GM12878 (cell line): Measurements from ENCODE around the gene SRBD1. TPM values are rescaled to one million over a fixed set of nuclear protein-coding genes. Genes with fewer than 3 reads are reported as not detected.

Experiments
- CEBPB ChIP-seq, 2 experiments: fragments of 150-350 bp in 1 of 2; IDR thresholded peaks; 2 replicates each; pipeline ENCODE4 v1.6.1; 2012 to 2014; ENCODE audit warnings: low read depth in 2 of 2, low read length in 2 of 2, borderline replicate concordance in 1 of 2, inconsistent platforms in 1 of 2
- CHD4 ChIP-seq: fragments of 200-600 bp; sonication (generic); IDR thresholded peaks from 2 replicates; pipeline ENCODE4 v1.6.1; 2016; ENCODE audit warnings: mild to moderate bottlenecking
- ETV6 ChIP-seq, 2 experiments: fragments of 450-650 bp in 1 of 2; IDR thresholded peaks in 1 of 2; conservative IDR thresholded peaks in 1 of 2; 2 replicates each; pipeline ENCODE4 v1.6.1; 2014; ENCODE audit warnings: antibody characterized with exemption in 1 of 2, borderline replicate concordance in 1 of 2, low read depth in 1 of 2, mild to moderate bottlenecking in 1 of 2, moderate library complexity in 1 of 2
- FOS ChIP-seq: IDR thresholded peaks from 3 replicates; pipeline ENCODE4 v1.6.1; 2011; ENCODE audit warnings: borderline replicate concordance; ENCODE audit not compliant: insufficient read length; ENCODE audit errors: extremely low read depth
- GABPA ChIP-seq: IDR thresholded peaks from 2 replicates; pipeline ENCODE4 v1.6.1; 2014; ENCODE audit warnings: antibody characterized with exemption, low read depth, mild to moderate bottlenecking, inconsistent platforms
- HDAC6 ChIP-seq: fragments of 200-600 bp; sonication (generic); IDR thresholded peaks from one replicate; pipeline ENCODE4 v1.8.0; 2017; ENCODE audit warnings: antibody characterized with exemption; ENCODE audit not compliant: unreplicated experiment
- HDGF ChIP-seq: fragments of 450-650 bp; IDR thresholded peaks from 2 replicates; pipeline ENCODE4 v1.6.1; 2016; ENCODE audit warnings: antibody characterized with exemption
- KAT2A ChIP-seq: conservative IDR thresholded peaks from 2 replicates; pipeline ENCODE4 v1.6.1; 2011; ENCODE audit warnings: low read depth, low read length; ENCODE audit not compliant: control insufficient read depth
- MEF2A ChIP-seq: IDR thresholded peaks from 2 replicates; pipeline ENCODE4 v1.6.1; 2011; ENCODE audit warnings: low read depth, mild to moderate bottlenecking, low read length, moderate library complexity; ENCODE audit not compliant: insufficient read depth
- PAX8 ChIP-seq: fragments of 450-650 bp; IDR thresholded peaks from 2 replicates; pipeline ENCODE4 v1.6.1; 2017; ENCODE audit warnings: mild to moderate bottlenecking, moderate library complexity
- POLR2AphosphoS5 ChIP-seq: IDR thresholded peaks from 2 replicates; pipeline ENCODE4 v1.6.1; 2011; ENCODE audit warnings: mild to moderate bottlenecking, low read length, inconsistent platforms
- RB1 ChIP-seq: fragments of 450-650 bp; formaldehyde crosslinking; IDR thresholded peaks from 2 replicates; pipeline ENCODE4 v1.6.1; 2017; ENCODE audit warnings: mild to moderate bottlenecking, borderline replicate concordance
- SIX5 ChIP-seq: IDR thresholded peaks from 2 replicates; pipeline ENCODE4 v1.6.1; 2011; ENCODE audit warnings: mild to moderate bottlenecking, low read depth, low read length, moderate library complexity; ENCODE audit not compliant: severe bottlenecking
- SMAD5 ChIP-seq: IDR thresholded peaks from 2 replicates; pipeline ENCODE4 v1.6.1; 2016; ENCODE audit warnings: antibody characterized with exemption, low read depth
- SREBF2 ChIP-seq: IDR thresholded peaks from 2 replicates; pipeline ENCODE4 v1.6.1; 2012; ENCODE audit warnings: mild to moderate bottlenecking, low read length
- SUPT20H ChIP-seq: IDR thresholded peaks from 2 replicates; pipeline ENCODE4 v1.6.1; 2011; ENCODE audit warnings: low read depth, mild to moderate bottlenecking, low read length, moderate library complexity, borderline replicate concordance; ENCODE audit not compliant: control insufficient read depth
- YBX1 ChIP-seq: fragments of 450-650 bp; IDR thresholded peaks from 2 replicates; pipeline ENCODE4 v1.6.1; 2016; ENCODE audit warnings: antibody characterized with exemption
- polyA plus RNA-seq, 11 experiments: library from polyadenylated mRNA; depleted of rRNA in 4 of 11; unstranded in 6 of 11; stranded (reverse) in 5 of 11; fragments of >200 nt; fragmentation: Nextera tagmentation in 4 of 11; fragmentation: Illumina TruSeq in 1 of 11; extraction: Ambion mirVana in 4 of 11; extraction: Trizol in 1 of 11; gene quantifications; 1 replicate in 1 of 11; 2 replicates in 10 of 11; pipeline versions ENCODE4 v1.2.1 to v1.2.3, GENCODE V29; 2011 to 2016; ENCODE audit warnings: inconsistent platforms in 2 of 11, missing spikeins in 2 of 11, low read depth in 1 of 11
- total RNA-seq, 4 experiments: library from RNA; depleted of rRNA in 3 of 4; stranded (reverse); fragments of >200 nt in 3 of 4; fragmentation: Illumina TruSeq in 1 of 4; extraction: Trizol in 1 of 4; gene quantifications; 2 replicates each; pipeline versions ENCODE4 v1.2.1 to v1.2.3, GENCODE V29; 2013 to 2021
- TF ChIP-seq, protein P1 (sequence below): IDR thresholded peaks from 2 replicates; pipeline ENCODE4 v1.6.1; 2012; ENCODE audit warnings: low read length, inconsistent platforms
- TF ChIP-seq, protein P2 (sequence below): fragments of 150-350 bp; IDR thresholded peaks from 2 replicates; pipeline ENCODE4 v1.6.1; 2014; ENCODE audit warnings: mild to moderate bottlenecking, low read depth, low read length
- TF ChIP-seq, protein P3 (sequence below): fragments of 450-650 bp; IDR thresholded peaks from 2 replicates; pipeline ENCODE4 v1.6.1; 2017; ENCODE audit warnings: mild to moderate bottlenecking, low read depth, inconsistent platforms; ENCODE audit not compliant: poor library complexity, severe bottlenecking
- TF ChIP-seq, protein P4 (sequence below): fragments of 450-650 bp; IDR thresholded peaks from 2 replicates; pipeline ENCODE4 v1.6.1; 2018; ENCODE audit warnings: mild to moderate bottlenecking, low read depth, moderate library complexity; ENCODE audit not compliant: partially characterized antibody

The SRBD1 gene
- total and polyA plus RNA-seq, 10 of the 15 experiments (the other 5 are each of a cell fraction or from before 2014, with no cell fraction given), result 9.7 to 33.1 (median 20.1) TPM

DNA sequence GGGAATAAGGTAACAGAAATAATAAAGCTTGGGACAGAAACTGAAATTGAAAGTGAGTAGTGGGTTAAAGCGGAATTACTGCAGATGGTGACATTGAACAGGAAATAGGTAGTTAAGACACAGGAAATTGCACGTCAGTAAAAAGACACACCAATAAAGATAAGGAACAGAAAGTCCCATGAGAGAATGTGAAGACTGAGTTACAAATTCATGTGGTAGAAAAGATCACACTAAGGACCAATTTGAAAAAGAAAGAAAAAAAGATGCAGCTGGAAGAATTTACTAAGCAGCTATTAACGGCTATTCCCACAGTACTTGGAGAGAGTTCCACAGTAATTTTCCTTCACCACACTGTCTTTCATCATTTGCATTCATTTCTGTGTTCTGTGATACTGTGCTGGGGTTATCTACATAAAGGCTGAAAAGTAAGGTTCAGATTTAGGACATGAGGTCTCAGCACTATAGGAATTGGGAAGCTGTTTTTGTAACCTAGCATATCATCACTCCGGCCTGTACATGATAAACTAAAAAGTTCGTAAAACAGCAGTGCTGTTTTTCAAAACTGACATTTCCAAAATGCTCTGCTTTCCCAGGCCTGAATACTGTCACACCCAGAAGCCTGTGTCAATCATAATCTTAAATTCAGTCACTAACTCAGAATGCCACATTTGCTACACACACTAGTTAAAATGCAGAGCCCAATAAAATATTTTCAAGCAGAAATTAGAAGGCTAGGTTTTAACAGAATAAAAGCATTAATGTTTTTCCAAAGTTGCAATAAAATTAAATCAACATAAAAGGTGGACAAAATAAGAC is 42.9 kb downstream of the SRBD1 start (continued):
- no peak for TF ChIP-seq PAX8
- no peak for TF ChIP-seq CHD4
- TF ChIP-seq SIX5, result peak; percentile 25
- no peak for TF ChIP-seq CEBPB (IDR thresholded peaks at IDR 0.05; ENCODE audit: borderline replicate concordance in 1 of 2, low read depth in 2 of 2, low read length in 2 of 2)
- TF ChIP-seq KAT2A, result no peak
- TF ChIP-seq, protein P1, sequence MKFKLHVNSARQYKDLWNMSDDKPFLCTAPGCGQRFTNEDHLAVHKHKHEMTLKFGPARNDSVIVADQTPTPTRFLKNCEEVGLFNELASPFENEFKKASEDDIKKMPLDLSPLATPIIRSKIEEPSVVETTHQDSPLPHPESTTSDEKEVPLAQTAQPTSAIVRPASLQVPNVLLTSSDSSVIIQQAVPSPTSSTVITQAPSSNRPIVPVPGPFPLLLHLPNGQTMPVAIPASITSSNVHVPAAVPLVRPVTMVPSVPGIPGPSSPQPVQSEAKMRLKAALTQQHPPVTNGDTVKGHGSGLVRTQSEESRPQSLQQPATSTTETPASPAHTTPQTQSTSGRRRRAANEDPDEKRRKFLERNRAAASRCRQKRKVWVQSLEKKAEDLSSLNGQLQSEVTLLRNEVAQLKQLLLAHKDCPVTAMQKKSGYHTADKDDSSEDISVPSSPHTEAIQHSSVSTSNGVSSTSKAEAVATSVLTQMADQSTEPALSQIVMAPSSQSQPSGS, result peak; percentile 78
- TF ChIP-seq ETV6 (conservative IDR thresholded peaks at IDR 0.05 in 1 of 2, IDR thresholded peaks at IDR 0.05 in 1 of 2; ENCODE audit: borderline replicate concordance in 1 of 2, low read depth in 1 of 2), result peak in 1 of 2 experiments; percentile 98; a peak in 2 of 4 replicates
- TF ChIP-seq POLR2AphosphoS5, result no peak
- TF ChIP-seq, protein P2, sequence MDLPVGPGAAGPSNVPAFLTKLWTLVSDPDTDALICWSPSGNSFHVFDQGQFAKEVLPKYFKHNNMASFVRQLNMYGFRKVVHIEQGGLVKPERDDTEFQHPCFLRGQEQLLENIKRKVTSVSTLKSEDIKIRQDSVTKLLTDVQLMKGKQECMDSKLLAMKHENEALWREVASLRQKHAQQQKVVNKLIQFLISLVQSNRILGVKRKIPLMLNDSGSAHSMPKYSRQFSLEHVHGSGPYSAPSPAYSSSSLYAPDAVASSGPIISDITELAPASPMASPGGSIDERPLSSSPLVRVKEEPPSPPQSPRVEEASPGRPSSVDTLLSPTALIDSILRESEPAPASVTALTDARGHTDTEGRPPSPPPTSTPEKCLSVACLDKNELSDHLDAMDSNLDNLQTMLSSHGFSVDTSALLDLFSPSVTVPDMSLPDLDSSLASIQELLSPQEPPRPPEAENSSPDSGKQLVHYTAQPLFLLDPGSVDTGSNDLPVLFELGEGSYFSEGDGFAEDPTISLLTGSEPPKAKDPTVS, result no peak
- TF ChIP-seq MEF2A, result 0 out of 2 replicates have a peak, but pooled peaks have one; percentile 37
- TF ChIP-seq HDAC6, result no peak
- TF ChIP-seq, protein P3, sequence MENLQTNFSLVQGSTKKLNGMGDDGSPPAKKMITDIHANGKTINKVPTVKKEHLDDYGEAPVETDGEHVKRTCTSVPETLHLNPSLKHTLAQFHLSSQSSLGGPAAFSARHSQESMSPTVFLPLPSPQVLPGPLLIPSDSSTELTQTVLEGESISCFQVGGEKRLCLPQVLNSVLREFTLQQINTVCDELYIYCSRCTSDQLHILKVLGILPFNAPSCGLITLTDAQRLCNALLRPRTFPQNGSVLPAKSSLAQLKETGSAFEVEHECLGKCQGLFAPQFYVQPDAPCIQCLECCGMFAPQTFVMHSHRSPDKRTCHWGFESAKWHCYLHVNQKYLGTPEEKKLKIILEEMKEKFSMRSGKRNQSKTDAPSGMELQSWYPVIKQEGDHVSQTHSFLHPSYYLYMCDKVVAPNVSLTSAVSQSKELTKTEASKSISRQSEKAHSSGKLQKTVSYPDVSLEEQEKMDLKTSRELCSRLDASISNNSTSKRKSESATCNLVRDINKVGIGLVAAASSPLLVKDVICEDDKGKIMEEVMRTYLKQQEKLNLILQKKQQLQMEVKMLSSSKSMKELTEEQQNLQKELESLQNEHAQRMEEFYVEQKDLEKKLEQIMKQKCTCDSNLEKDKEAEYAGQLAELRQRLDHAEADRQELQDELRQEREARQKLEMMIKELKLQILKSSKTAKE, result peak; percentile 37
- TF ChIP-seq SREBF2, result no peak
- TF ChIP-seq FOS, result no peak
- no peak for TF ChIP-seq YBX1
- peak; percentile 84 for TF ChIP-seq GABPA
- TF ChIP-seq HDGF, result no peak
- no peak for TF ChIP-seq SUPT20H
- TF ChIP-seq SMAD5, result no peak
- no peak for TF ChIP-seq RB1
- TF ChIP-seq, protein P4, sequence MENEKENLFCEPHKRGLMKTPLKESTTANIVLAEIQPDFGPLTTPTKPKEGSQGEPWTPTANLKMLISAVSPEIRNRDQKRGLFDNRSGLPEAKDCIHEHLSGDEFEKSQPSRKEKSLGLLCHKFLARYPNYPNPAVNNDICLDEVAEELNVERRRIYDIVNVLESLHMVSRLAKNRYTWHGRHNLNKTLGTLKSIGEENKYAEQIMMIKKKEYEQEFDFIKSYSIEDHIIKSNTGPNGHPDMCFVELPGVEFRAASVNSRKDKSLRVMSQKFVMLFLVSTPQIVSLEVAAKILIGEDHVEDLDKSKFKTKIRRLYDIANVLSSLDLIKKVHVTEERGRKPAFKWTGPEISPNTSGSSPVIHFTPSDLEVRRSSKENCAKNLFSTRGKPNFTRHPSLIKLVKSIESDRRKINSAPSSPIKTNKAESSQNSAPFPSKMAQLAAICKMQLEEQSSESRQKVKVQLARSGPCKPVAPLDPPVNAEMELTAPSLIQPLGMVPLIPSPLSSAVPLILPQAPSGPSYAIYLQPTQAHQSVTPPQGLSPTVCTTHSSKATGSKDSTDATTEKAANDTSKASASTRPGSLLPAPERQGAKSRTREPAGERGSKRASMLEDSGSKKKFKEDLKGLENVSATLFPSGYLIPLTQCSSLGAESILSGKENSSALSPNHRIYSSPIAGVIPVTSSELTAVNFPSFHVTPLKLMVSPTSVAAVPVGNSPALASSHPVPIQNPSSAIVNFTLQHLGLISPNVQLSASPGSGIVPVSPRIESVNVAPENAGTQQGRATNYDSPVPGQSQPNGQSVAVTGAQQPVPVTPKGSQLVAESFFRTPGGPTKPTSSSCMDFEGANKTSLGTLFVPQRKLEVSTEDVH, result peak; percentile 15
